ENCODE results near the gene LIMS1.
"Not testable (repeated sequence)": the region's sequence is repeated elsewhere in the genome, so short reads cannot be mapped to it uniquely, and the experiment has no call there.

LIMS1 gene

GRCh38 chr2:108533832-108534583 is at the start of gene LIMS1:
Gene LIMS1, plus strand, starts transcription at chr2:108534470. Its CDS starts 93 bp downstream, at chr2:108534563.
- DNase-seq (ENCODE audit: low spot score), result peak; percentile 87

DNA sequence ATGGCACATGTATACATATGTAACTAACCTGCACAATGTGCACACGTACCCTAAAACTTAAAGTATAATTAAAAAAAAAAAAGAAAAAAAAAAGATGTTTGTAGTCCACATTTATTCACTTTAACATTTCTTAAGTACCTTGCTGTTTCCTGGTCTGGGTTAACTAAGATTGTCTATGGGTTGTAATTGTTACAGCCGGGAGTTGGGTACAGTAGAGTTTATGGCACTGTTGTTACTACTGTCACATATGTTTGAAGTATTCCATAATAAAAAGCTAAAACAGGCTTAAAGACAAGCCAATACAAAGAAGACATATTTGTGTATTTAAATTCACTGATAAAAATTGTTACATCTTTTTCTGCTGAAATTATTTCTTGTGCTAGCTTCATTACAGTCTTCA is 49.0 kb upstream of the LIMS1 start:
- no peak for DNase-seq (ENCODE audit: low spot score)

- DNase-seq (ENCODE audit: low spot score), result no peak
Observed at GRCh38 chr2:108490506-108491122, 43.7 kb upstream of the LIMS1 start.

DNA sequence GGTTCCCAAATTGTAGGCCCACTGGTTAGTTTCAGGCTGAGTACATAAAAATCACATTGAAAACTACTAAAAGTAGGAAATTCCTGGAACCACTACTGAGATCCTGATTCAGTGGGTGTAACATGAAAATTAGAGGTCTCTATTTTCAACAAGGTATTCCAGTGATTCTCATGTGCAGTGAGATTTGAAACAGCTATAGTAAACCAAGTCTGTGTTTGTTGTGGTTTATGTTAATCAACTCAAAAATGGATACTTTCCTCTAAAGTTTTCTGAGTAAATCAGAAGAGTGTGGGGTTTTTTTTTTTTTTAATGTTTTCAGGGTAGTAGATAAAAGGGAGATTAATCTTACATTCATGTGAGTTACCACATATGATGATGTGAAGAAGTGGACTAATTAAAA is 42.4 kb upstream of the LIMS1 start:
- no peak for DNase-seq (ENCODE audit: low spot score)

- DNase-seq (ENCODE audit: low spot score), result no peak
Observed at GRCh38 chr2:108492364-108492763, 41.9 kb upstream of the LIMS1 start.

DNA sequence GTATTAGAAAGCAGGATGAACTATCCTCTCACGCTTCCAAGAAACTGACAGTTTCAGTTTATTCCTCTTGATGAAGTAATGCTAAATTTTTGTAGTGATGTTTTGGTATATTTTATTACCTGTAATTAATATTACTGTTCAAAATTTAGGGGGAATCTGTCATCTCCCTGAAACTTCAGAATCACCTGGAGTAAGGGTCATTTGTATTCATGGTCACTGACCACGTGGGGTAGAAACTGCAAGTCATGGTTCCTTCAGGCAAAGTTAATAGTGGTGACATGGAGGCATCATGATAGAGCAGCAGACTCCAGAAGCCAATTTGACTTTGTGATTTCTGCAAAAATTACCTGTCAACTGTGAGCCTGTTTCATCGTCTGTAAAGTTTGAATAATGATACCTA is 38.1 kb upstream of the LIMS1 start:
- DNase-seq (ENCODE audit: low spot score), result not testable (repeated sequence)

DNA sequence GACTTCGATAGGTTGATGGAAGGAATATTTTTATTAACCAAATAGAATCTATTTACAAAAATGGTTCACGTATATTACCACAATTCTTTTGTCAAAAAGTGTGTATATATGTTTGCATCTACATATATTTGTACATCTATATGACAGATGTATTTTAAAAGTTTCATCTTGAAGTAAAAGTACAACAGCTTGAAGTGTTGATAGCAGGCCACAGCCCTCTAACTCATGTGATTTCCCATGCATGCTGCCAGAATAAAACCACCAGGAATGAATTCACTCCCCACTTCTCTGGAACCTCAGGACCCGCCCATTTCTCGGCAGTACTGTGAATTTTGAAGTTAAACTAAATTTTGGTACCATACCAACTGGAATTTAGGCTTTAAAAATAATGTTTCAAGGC is 26.6 kb upstream of the LIMS1 start:
- not testable (repeated sequence) for DNase-seq (ENCODE audit: low spot score)

- not testable (repeated sequence) for DNase-seq (ENCODE audit: low spot score)
Observed at GRCh38 chr2:108512431-108512830, 21.8 kb upstream of the LIMS1 start.

DNA sequence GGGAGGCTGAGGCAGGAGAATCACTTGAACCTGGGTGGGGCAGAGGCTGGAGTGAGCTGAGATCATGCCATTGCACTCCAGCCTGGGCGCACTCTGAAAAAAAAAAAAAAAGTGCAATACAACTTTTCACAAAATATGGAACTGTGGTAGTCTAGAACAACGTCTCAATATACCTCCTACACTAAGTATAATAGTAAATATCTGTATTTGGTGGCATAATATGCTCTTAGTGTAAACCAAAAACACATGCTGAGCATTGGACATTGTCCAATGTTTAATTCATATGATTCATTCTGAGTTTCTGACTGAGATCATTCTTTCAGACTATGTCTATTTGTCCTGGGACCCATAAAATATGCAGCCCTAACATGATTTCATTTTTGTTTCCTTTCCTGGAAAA is 19.8 kb upstream of the LIMS1 start:
- not testable (repeated sequence) for DNase-seq (ENCODE audit: low spot score)

DNA sequence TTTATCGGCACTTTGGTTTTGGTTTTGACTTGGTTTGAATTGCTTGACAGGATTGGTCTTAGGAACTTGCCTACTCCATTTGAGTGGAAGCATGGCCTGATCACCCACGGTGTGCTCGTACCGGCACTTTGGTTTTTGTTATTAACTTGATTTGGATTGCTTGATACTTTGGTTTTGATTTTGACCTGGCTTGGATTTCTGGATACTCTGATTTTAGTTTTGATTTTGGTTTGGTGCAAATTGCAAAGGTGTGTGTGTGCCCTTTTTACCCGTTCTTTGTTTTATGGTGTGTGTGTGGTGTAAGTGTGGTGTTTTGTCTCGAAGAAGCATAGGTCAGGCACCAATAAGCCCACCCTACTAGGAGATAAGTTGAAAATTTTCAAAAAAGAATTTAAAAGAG is 9.6 kb upstream of the LIMS1 start:
- DNase-seq (ENCODE audit: low spot score), result not testable (repeated sequence)

DNA sequence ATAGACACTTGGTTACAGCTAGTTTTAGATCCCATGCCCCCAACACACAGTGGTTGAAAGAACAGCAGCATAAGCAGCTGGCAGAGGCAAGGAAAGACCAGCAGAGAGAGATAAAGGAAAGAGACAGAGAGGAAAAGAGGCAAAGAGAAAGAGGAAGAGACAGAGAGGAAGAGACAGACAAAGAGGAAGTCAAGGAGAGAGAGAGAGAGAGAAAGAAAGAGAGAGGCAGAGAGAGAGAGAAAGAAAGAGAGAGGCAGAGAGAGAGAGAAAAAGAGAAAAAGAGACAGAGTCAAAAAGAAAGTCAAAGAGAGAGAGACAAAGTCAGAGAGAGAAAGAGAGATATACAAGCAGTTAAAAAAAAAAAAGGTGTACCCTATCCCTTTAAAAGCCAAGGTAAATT is 9.0 kb upstream of the LIMS1 start:
- not testable (repeated sequence) for DNase-seq (ENCODE audit: low spot score)

DNA sequence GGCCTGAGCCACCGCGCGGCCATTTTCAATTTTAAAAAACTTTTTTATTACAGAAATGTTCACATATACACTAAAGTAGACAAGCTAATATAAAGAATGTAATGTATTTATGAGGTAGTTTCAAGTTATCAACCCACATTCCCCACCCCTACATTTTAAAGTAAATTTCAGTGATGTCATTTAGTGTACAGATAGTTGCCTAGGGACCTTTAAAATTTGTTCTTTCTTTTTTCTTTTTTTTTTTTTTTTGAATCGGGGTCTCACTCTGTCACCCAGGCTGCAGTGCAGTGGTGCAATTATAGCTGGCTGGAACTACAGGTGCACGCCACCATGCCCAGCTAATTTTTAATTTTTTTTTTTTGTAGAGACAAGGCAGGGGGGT is 2.6 kb upstream of the LIMS1 start:
- no peak for DNase-seq (ENCODE audit: low spot score)

- no peak for DNase-seq (ENCODE audit: low spot score)
Observed at GRCh38 chr2:108534584-108535356, 500 bp downstream of the LIMS1 start.

GRCh38 chr2:108535357-108535631 is 1.0 kb downstream of the LIMS1 start:
- DNase-seq (ENCODE audit: low spot score), result no peak

GRCh38 chr2:108536133-108536780 is 2.0 kb downstream of the LIMS1 start:
- no peak for DNase-seq (ENCODE audit: low spot score)

DNA sequence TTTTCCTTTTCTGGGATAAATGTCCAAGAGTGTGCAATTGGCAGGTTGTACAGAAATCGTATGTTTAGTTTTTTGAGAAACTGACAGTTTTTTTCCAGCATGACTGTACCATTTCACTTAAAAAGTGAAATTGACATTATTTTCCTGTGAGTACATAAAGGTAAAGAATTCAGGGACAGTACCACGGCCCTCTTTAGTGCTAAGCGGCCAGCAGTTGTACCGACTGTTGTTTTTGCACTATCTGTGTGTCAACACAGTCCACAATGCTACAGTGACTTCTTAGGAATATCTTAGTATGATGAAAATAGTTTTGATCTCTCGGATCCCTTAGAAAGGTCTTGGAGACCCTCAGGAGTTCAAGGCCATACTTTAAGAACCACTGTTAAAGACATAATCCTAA is 2.6 kb downstream of the LIMS1 start:
- DNase-seq (ENCODE audit: low spot score), result no peak

DNA sequence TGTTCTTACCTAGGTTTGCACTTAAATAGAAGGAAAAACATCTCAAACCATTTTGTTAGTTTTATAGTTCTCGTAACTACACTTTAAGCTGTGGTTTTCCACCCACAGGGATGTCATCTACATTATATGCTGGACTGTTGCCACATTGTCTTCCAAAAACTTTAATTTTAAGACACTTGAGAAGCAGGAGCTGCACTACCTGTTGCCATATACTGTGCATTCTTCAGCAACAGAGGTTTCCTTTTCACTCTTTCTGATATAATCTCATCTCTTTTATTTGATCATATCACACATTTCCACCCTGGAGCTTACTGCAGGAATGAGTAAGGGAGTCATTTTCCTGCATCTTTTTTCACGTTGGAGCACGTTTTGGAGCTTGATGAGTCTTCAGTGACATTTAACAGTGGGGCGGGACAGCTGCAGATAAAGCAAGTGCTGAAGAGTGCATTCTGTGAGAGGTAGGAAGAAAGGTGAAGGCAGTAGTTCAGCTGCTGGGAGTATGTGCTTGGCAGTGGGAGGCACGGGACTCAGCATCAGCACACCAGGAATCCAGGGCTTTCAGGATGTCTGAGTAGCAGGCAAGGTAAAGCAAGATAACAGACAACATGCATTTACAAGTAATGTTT is 3.8 kb downstream of the LIMS1 start:
- DNase-seq (ENCODE audit: low spot score), result no peak

- DNase-seq (ENCODE audit: low spot score), result no peak
Observed at GRCh38 chr2:108541451-108541850, 7.2 kb downstream of the LIMS1 start.

DNA sequence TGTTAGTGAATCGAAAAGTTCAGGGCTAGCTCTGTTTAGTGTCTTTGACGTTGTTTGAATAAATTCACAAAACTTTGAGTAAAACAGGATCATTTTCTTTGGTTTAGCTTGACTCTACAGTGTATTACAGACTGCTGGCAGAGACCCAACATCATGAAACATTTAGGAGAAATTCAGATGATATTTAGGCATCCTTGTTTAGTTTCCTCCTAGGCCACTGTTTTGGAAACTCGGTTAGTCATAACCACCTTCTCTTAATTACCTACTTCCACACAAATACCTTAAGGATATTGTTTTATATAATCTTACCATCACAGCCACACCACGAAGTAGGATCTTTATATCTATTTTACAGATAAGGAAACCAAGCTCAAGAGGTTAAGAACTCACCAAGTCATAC is 7.8 kb downstream of the LIMS1 start:
- no peak for DNase-seq (ENCODE audit: low spot score)

DNA sequence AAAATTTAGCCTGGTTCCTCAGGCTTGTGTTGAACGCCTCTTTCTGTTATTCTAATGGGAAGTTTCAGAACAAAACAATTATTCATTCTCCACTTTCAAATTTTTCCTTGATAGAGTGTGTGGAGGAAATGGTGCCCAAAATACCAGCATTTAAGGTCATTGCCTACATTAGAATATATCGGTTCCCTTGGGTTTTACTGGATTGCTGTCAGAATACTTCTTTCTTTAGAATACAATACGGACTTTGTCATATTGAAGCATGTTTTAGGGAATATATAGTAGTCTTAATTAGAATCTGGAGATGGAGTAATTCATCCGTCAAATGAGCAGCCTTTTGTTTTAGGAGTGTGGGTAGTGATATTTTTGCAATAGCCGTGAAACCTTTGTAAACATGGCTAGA is 13.3 kb downstream of the LIMS1 start:
- peak; percentile 74 for DNase-seq (ENCODE audit: low spot score)

DNA sequence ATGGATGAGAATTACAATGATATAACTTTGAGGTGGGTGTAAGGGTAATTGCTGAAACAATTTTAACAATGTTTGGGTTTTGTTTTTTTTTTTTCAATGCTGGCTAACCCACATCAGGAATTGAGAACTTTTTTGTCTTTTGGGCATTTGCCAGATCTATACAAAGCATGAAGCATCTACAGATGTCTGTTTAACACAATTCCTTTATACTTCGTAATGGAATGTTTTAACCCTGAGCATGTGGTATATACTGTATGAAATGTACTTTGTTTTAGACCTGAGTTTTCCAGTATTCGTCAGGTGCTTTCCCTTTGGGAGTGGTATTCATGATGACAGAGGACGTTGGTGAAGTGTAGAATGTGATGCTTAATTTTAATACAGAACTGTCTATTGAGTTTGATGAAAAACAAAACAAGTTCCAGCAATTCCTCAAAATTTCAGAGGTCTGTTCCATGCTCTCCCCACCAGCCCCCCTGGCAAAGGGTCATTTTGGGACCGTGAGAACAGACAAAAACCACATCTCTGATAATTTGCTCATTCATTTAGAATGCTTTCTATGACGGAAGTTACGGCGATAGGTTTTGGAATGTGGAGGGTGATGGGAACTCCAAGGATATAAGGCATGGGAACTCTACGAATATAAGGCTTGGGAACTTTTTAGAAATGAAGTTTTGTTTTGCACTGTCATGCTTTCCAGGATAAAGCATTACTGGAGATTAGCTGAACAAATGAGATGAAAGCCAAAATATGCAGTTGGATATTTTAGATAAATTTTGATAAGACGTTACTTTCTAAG is 14.1 kb downstream of the LIMS1 start:
- peak; percentile 38 for DNase-seq (ENCODE audit: low spot score)

DNA sequence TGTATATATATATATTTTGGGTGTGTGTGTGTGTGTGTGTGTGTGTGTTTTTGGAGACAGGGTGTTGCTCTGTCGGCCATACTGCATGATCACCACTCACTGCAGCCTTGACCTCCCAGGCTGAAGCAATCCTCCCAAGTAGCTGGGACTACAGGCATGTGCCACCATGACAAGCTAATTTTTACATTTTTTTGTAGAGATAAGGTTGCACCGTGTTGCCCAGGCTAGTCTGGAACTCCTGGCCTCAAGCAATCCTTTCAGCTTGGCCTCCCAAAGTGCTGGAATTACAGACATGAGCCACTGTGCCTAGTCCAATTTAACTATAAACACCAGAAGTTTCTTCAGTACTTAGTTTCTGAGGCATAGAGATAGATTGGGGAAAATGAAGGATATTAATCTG is 18.3 kb downstream of the LIMS1 start:
- DNase-seq (ENCODE audit: low spot score), result no peak

All from COLO829 (cell line).